IMR-90 (cell line): ENCODE data around the gene HERC3. TPM values are rescaled to one million over a fixed set of nuclear protein-coding genes. Genes with fewer than 3 reads are reported as not detected.

Experiments used
- ATAC-seq: fragments of 200-7000 bp; cut with Tn5 transposase; 2 replicates; pipeline ENCODE4 v1.9.1; 2020; ENCODE audit warnings: low read depth, mild to moderate bottlenecking, moderate library complexity
- BruUV-seq: library from RNA; stranded (reverse); fragments of 400-500 nt; replicated peaks from 2 replicates; lab custom pipeline; 2021; lab: Mats Ljungman, UMichigan
- CTCF ChIA-PET: fragments of 300-600 bp; formaldehyde crosslinking; extraction: SDS; loops from one replicate; lab custom pipeline; 2021; ENCODE audit warnings: antibody characterized with exemption; lab: Yijun Ruan, JAX
- POLR2A ChIA-PET: fragments of 300-600 bp; sonication (Branson Sonifier 250); formaldehyde crosslinking; loops from one replicate; lab custom pipeline; 2022; ENCODE audit warnings: antibody characterized with exemption; ENCODE audit not compliant: unreplicated experiment; lab: Charles Lee
- DNase-seq: peaks from one replicate; pipeline ENCODE4 v3.0.0; 2013
- H2AFZ ChIP-seq: replicated peaks from 2 replicates; pipeline ENCODE3; 2013; ENCODE audit warnings: low read length, mild to moderate bottlenecking; ENCODE audit not compliant: poor library complexity
- H2AK5ac ChIP-seq: 2 replicates; pipeline ENCODE4 v1.6.1; 2013; ENCODE audit warnings: low read depth, low read length, inconsistent platforms
- H2AK9ac ChIP-seq: replicated peaks from 2 replicates; pipeline ENCODE3; 2013; ENCODE audit warnings: mild to moderate bottlenecking, low read depth, low read length, moderate library complexity; ENCODE audit not compliant: poor library complexity
- H2BK120ac ChIP-seq: 2 replicates; pipeline ENCODE4 v1.6.1; 2013; ENCODE audit warnings: low read depth, low read length, inconsistent platforms
- H2BK15ac ChIP-seq: 3 replicates; pipeline ENCODE4 v1.6.1; 2013; ENCODE audit warnings: low read depth, low read length, inconsistent platforms
- H2BK20ac ChIP-seq: 2 replicates; pipeline ENCODE4 v1.6.1; 2013; ENCODE audit warnings: low read depth, mild to moderate bottlenecking, inconsistent platforms, low read length, moderate library complexity
- H2BK5ac ChIP-seq: 2 replicates; pipeline ENCODE4 v1.6.1; 2013; ENCODE audit warnings: mild to moderate bottlenecking, low read depth, low read length, inconsistent platforms; ENCODE audit not compliant: poor library complexity, severe bottlenecking
- H3K14ac ChIP-seq: replicated peaks from 2 replicates; pipeline ENCODE4 v1.6.1; 2013; ENCODE audit warnings: low read depth, low read length, inconsistent platforms
- H3K18ac ChIP-seq: 2 replicates; pipeline ENCODE4 v1.6.1; 2013; ENCODE audit warnings: low read depth, low read length, control low read depth
- H3K23ac ChIP-seq: 2 replicates; pipeline ENCODE4 v1.6.1; 2013; ENCODE audit warnings: low read depth, low read length, inconsistent platforms
- H3K27ac ChIP-seq: 2 replicates; pipeline ENCODE4 v1.5.1; 2013; ENCODE audit warnings: mild to moderate bottlenecking, control low read depth, low read length; ENCODE audit not compliant: insufficient read depth
- H3K27me3 ChIP-seq: 2 replicates; pipeline ENCODE4 v1.6.1; 2013; ENCODE audit warnings: low read length; ENCODE audit not compliant: control insufficient read depth, insufficient read depth
- H3K36me3 ChIP-seq: 2 replicates; pipeline ENCODE4 v1.6.1; 2013; ENCODE audit warnings: low read length, mixed read lengths; ENCODE audit not compliant: control insufficient read depth, insufficient read depth
- H3K4ac ChIP-seq: 2 replicates; pipeline ENCODE4 v1.6.1; 2013; ENCODE audit warnings: low read depth, low read length, inconsistent platforms
- H3K4me1 ChIP-seq: 2 replicates; pipeline ENCODE4 v1.6.1; 2013; ENCODE audit warnings: low read length, mixed read lengths; ENCODE audit not compliant: control insufficient read depth, insufficient read depth
- H3K4me2 ChIP-seq: 2 replicates; pipeline ENCODE4 v1.6.1; 2013; ENCODE audit warnings: low read depth, mild to moderate bottlenecking, control low read depth, low read length, moderate library complexity
- H3K4me3 ChIP-seq: 2 replicates; pipeline ENCODE4 v1.5.1; 2013; ENCODE audit warnings: low read depth, mild to moderate bottlenecking, control low read depth, low read length, moderate library complexity; ENCODE audit not compliant: insufficient read depth
- H3K56ac ChIP-seq: 2 replicates; pipeline ENCODE4 v1.6.1; 2013; ENCODE audit warnings: low read length, inconsistent platforms; ENCODE audit not compliant: insufficient read depth; ENCODE audit errors: extremely low read depth
- H3K79me1 ChIP-seq, 2 experiments: 2 replicates each; pipeline ENCODE4 v1.6.1; 2013; ENCODE audit warnings: low read length in 2 of 2, inconsistent platforms in 1 of 2, low read depth in 1 of 2
- H3K9ac ChIP-seq: 2 replicates; pipeline ENCODE4 v1.6.1; 2013; ENCODE audit warnings: low read depth, low read length, control low read depth
- H3K9me1 ChIP-seq: 2 replicates; pipeline ENCODE4 v1.6.1; 2013; ENCODE audit warnings: low read length, inconsistent platforms; ENCODE audit not compliant: insufficient read depth
- H3K9me3 ChIP-seq: 2 replicates; pipeline ENCODE4 v1.6.1; 2013; ENCODE audit warnings: low read length; ENCODE audit not compliant: control insufficient read depth, insufficient read depth
- H4K20me1 ChIP-seq: 2 replicates; pipeline ENCODE4 v1.6.1; 2013; ENCODE audit warnings: low read length, inconsistent platforms; ENCODE audit not compliant: insufficient read depth
- H4K5ac ChIP-seq: 2 replicates; pipeline ENCODE4 v1.6.1; 2013; ENCODE audit warnings: mild to moderate bottlenecking, low read depth, low read length, control low read depth
- H4K8ac ChIP-seq, 2 experiments: 2 replicates each; pipeline ENCODE4 v1.6.1; 2013; ENCODE audit warnings: low read depth in 2 of 2, low read length in 2 of 2, control low read depth in 1 of 2, inconsistent platforms in 1 of 2
- H4K91ac ChIP-seq: 2 replicates; pipeline ENCODE4 v1.6.1; 2013; ENCODE audit warnings: low read depth, low read length, inconsistent platforms; ENCODE audit not compliant: insufficient read depth
- CEBPB ChIP-seq: IDR thresholded peaks from 2 replicates; pipeline ENCODE4 v1.6.1; 2012; ENCODE audit warnings: low read depth, low read length, improper control_type of control experiment
- FOS ChIP-seq: fragments of 150-350 bp; IDR thresholded peaks from 2 replicates; pipeline ENCODE4 v1.6.1; 2016; ENCODE audit warnings: low read depth, low read length
- MXI1 ChIP-seq: IDR thresholded peaks from 2 replicates; pipeline ENCODE4 v1.6.1; 2012; ENCODE audit warnings: low read depth, mild to moderate bottlenecking, low read length, moderate library complexity, borderline replicate concordance
- POLR2A ChIP-seq: IDR thresholded peaks from 2 replicates; pipeline ENCODE4 v1.6.1; 2012; ENCODE audit warnings: mild to moderate bottlenecking, low read depth, low read length
- WGBS, 2 experiments: methylation state at CpG; one replicate each; pipeline versions ENCODE4 v1.1.5 to v1.1.7; 2013; ENCODE audit warnings: missing lambda C conversion rate in 2 of 2; ENCODE audit not compliant: insufficient read length in 1 of 2; ENCODE audit errors: extremely low coverage in 2 of 2; 5-methylcytosine and 5-hydroxymethylcytosine counted together
- dilution Hi-C: fragments of 300-500 bp; cut with HindIII; formaldehyde crosslinking; loops from one replicate; pipeline ENCODE4 v1.14.3; 2018; ENCODE audit warnings: low sequenced_read_pairs; ENCODE audit not compliant: unreplicated experiment
- in situ Hi-C: fragments of 300-500 bp; cut with MboI; formaldehyde crosslinking; loops from 3 replicates; pipeline ENCODE4 v1.14.3; 2019; ENCODE audit warnings: low sequenced_read_pairs, inconsistent platforms, mixed read lengths
- intact Hi-C: fragments of 100-400 bp; cut with micrococcal nuclease; formaldehyde crosslinking; loops from 2 replicates; pipeline ENCODE4 v1.10.0; 2022
- polyA plus RNA-seq, 3 experiments: library from polyadenylated mRNA; depleted of rRNA; stranded (reverse); fragments of >200 nt; gene quantifications; 2 replicates each; pipeline ENCODE4 v1.2.3, GENCODE V29; 2012; ENCODE audit warnings: low replicate concordance in 1 of 3
- total RNA-seq: library from RNA; depleted of rRNA; stranded (reverse); fragments of >200 nt; gene quantifications from 2 replicates; pipeline ENCODE4 v1.2.3, GENCODE V29; 2012
- TF ChIP-seq, protein P1 (sequence below): fragments of 150-350 bp; IDR thresholded peaks from 2 replicates; pipeline ENCODE4 v1.6.1; 2017; ENCODE audit warnings: mild to moderate bottlenecking, antibody characterized with exemption, low read length, low read depth
- TF ChIP-seq, protein P2 (sequence below): fragments of 150-350 bp; IDR thresholded peaks from 2 replicates; pipeline ENCODE4 v1.6.1; 2016; ENCODE audit warnings: low read depth, mild to moderate bottlenecking, low read length, moderate library complexity, borderline replicate concordance

The HERC3 gene
- total and polyA plus RNA-seq, 2 of the 4 experiments (the other 2 are of a cell fraction): 8.9 to 9.5 TPM

DNA sequence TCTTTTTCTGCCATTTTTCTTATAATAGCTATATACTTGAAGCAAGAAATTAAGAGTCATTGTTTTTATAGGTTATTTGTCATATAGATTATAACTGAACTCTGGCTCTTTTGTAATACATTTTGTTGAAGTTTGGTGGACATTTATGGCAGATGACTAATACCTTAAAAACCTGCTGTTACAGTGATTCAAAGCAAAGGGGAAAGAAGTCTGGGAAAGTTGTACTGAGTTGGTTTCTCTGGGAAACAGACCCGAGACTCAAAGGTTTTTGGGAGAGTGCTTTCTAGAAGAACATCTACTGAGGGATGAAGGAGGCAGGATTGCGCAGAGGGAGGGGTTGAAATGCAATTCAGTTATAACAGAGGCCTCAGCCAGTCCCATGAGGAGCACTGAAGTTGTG is 69.5 kb downstream of the HERC3 start:
- dilution Hi-C loops: no loop called here
- Histone ChIP-seq H2BK15ac (peak overlapping the region; percentile 52; the same call in 1 of the 3 replicates), H3K4me2 (peak overlapping the region; percentile 17), H3K36me3 (no peaks in the 10 kb centered on the region), H3K23ac (peak overlapping the region; percentile 90), H3K9me3 (no peaks in the 10 kb centered on the region), H3K27me3 (no peaks in the 10 kb centered on the region), H3K9ac (no peak overlapping the region), H3K4me3 (no peak overlapping the region), H3K4me1 (peaks cover 15% of the 10 kb centered on the region), H4K8ac (peak overlapping the region; percentile 38 to 71; a peak in 2 of 4 replicates), H2AK9ac (no peak overlapping the region), H3K27ac (peak overlapping the region; percentile 42), H3K79me1 (peaks cover 0 to 13% of the 10 kb centered on the region in 2 experiments; a peak in 2 of 4 replicates), H2AK5ac (peak overlapping the region; percentile 71), H2BK20ac (peak overlapping the region; percentile 93), H3K14ac (peak overlapping the region; percentile 85), H4K20me1 (no peaks in the 10 kb centered on the region), H4K5ac (no peak overlapping the region), H3K4ac (peak overlapping the region; percentile 85), H2AFZ (peak overlapping the region; percentile 56), H2BK120ac (peak overlapping the region; percentile 93), H2BK5ac (peak overlapping the region; percentile 59), H3K18ac (peak overlapping the region; percentile 8; the same call in 1 of the 2 replicates), H3K9me1 (peaks cover 13% of the 10 kb centered on the region), H4K91ac (peak overlapping the region; percentile 67), H3K56ac (peak overlapping the region; percentile 20; the same call in 1 of the 2 replicates)
- TF ChIP-seq CEBPB: peak; percentile 52
- TF ChIP-seq, protein P1, sequence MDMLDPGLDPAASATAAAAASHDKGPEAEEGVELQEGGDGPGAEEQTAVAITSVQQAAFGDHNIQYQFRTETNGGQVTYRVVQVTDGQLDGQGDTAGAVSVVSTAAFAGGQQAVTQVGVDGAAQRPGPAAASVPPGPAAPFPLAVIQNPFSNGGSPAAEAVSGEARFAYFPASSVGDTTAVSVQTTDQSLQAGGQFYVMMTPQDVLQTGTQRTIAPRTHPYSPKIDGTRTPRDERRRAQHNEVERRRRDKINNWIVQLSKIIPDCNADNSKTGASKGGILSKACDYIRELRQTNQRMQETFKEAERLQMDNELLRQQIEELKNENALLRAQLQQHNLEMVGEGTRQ: no peak
- no peak for TF ChIP-seq MXI1
- TF ChIP-seq FOS: peak; percentile 61; the same call in 1 of the 2 replicates
- TF ChIP-seq, protein P2, sequence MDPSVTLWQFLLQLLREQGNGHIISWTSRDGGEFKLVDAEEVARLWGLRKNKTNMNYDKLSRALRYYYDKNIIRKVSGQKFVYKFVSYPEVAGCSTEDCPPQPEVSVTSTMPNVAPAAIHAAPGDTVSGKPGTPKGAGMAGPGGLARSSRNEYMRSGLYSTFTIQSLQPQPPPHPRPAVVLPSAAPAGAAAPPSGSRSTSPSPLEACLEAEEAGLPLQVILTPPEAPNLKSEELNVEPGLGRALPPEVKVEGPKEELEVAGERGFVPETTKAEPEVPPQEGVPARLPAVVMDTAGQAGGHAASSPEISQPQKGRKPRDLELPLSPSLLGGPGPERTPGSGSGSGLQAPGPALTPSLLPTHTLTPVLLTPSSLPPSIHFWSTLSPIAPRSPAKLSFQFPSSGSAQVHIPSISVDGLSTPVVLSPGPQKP: no peak
- no peak for TF ChIP-seq POLR2A
- intact Hi-C loops: no loop called here
- WGBS, 2 experiments: no CpG with 5 or more reads among the region's 2 CpGs
- BruUV-seq: no TSS peak
- POLR2A ChIA-PET: no interaction called here
- DNase-seq (peak; percentile 88), ATAC-seq (peak; percentile 51)
- CTCF ChIA-PET: interaction anchor here (0.6 kb wide), 2 partner anchors 330 to 462 kb away, joined by 4 to 6 read pairs; no protein-coding TSS in a partner anchor
- in situ Hi-C loops: no loop called here
